ENCODE results near the gene RCBTB1.
A peak's percentile ranks its signal among the peaks of the same experiment; 100 is the strongest.
"Not testable (repeated sequence)": the region's sequence is repeated elsewhere in the genome, so short reads cannot be mapped to it uniquely, and the experiment has no call there.

The RCBTB1 gene

GRCh38 chr13:49585220-49586157, at the start of gene RCBTB1:
TSS of gene RCBTB1 (minus strand) at chr13:49585558. CDS start at chr13:49567279, 18,279 bp downstream.
- DNase-seq: peak; percentile 59 to 66

- no peak for DNase-seq
Observed at GRCh38 chr13:49633710-49634109, 48.4 kb upstream of the RCBTB1 start.

- DNase-seq: no peak
Observed at GRCh38 chr13:49632156-49632555, 46.8 kb upstream of the RCBTB1 start.

- DNase-seq: no peak
Observed at GRCh38 chr13:49630580-49630979, 45.2 kb upstream of the RCBTB1 start.

- no peak for DNase-seq
Observed at GRCh38 chr13:49629947-49630346, 44.6 kb upstream of the RCBTB1 start.

- DNase-seq: no peak
Observed at GRCh38 chr13:49629196-49629938, 44.0 kb upstream of the RCBTB1 start.

- DNase-seq: peak; percentile 49 to 92
Observed at GRCh38 chr13:49627831-49628652, 42.7 kb upstream of the RCBTB1 start, which contains the start of gene ARL11. TSS of gene ARL11 (plus strand) at chr13:49628507. CDS start at chr13:49630448, 1,941 bp downstream.

GRCh38 chr13:49625392-49626079, 40.2 kb upstream of the RCBTB1 start:
- DNase-seq: no peak

- no peak for DNase-seq
Observed at GRCh38 chr13:49624229-49624628, 38.9 kb upstream of the RCBTB1 start.

- no peak for DNase-seq
Observed at GRCh38 chr13:49622174-49622946, 37.0 kb upstream of the RCBTB1 start.

GRCh38 chr13:49620170-49620621, 34.8 kb upstream of the RCBTB1 start:
- DNase-seq: peak in 1 of 2 donors; percentile 32

GRCh38 chr13:49616676-49617065, 31.3 kb upstream of the RCBTB1 start:
- DNase-seq: no peak

- no peak for DNase-seq
Observed at GRCh38 chr13:49615836-49616675, 30.7 kb upstream of the RCBTB1 start.

- DNase-seq: not testable (repeated sequence)
Observed at GRCh38 chr13:49612042-49612441, 26.7 kb upstream of the RCBTB1 start.

GRCh38 chr13:49610176-49610575, 24.8 kb upstream of the RCBTB1 start:
- DNase-seq: no peak

GRCh38 chr13:49608651-49609331, 23.4 kb upstream of the RCBTB1 start:
- no peak for DNase-seq

GRCh38 chr13:49607761-49608160, 22.4 kb upstream of the RCBTB1 start:
- peak in 1 of 2 donors; percentile 33 for DNase-seq

- peak; percentile 38 to 92 for DNase-seq
Observed at GRCh38 chr13:49606747-49607648, 21.6 kb upstream of the RCBTB1 start.

- no peak for DNase-seq
Observed at GRCh38 chr13:49604570-49604969, 19.2 kb upstream of the RCBTB1 start.

Data from bone marrow (tissue), 2 donors.